ENCODE results near the gene SORCS2.

DNA sequence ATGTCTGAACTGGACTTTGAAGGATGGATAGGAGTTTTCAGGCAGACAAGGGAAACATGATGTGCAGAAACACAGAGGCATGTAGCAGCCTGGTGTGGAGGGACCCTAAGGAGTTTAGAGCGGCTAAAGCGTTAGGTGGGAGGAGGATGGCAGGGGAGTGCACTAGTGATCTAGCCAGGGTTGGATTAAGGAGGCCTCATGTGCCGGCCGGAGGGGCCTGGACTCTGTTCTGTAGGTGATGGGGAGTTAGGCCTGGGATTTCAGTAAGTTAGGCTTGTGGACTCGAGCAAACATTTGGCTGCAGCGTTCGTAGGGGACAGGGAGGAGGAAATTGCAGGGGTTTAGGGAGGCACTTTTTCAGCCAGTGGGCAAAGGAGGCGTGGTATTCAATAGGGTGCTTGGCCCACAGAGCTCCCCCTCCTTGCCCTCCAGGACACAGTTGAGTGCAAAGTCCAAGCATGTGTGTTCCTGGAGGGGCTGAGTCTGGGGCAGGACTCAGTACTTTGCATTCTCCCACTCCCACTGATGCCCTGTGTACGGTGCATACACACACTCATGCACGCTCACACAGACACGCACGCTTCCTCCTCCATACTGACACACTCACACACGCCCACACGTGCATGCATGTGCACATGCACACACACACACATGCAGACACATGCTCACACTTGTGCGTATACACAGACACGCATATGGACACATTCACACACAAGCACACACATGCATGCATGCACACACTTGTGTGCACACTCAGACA, 223.8 kb downstream of the SORCS2 start:
- TF ChIP-seq EZH2phosphoT487 (IDR thresholded peaks at IDR 0.05; ENCODE audit: insufficient read depth, low read depth) (no peak), EZH2 (IDR thresholded peaks at IDR 0.05; ENCODE audit: insufficient read depth, poor library complexity, severe bottlenecking) (no peak)

Data from GM23248 (cell line).